PC-9 (cell line): ENCODE results near the gene PYGB. TPM values are rescaled to one million over a fixed set of nuclear protein-coding genes. Genes with fewer than 3 reads are reported as not detected.

Source experiments
- BruUV-seq: library from RNA; stranded (reverse); fragments of 400-500 nt; replicated peaks from 2 replicates; lab custom pipeline; 2021; lab: Mats Ljungman, UMichigan
- CTCF ChIA-PET: fragments of 300-600 bp; sonication (Branson Sonifier 250); formaldehyde crosslinking; loops from one replicate; lab custom pipeline; 2022; ENCODE audit warnings: antibody characterized with exemption; lab: Charles Lee
- POLR2A ChIA-PET: fragments of 300-600 bp; sonication (Branson Sonifier 250); formaldehyde crosslinking; loops from one replicate; lab custom pipeline; 2022; ENCODE audit warnings: antibody characterized with exemption; ENCODE audit not compliant: unreplicated experiment; lab: Charles Lee
- DNase-seq, 2 experiments: peaks; one replicate each; pipeline versions ENCODE4 v3.0.0 to v3.0.0-alpha.2; 2015 to 2022; ENCODE audit warnings: mixed read lengths in 1 of 2
- H2AFZ ChIP-seq: fragments of 200-600 bp; sonication (generic); 2 replicates; pipeline ENCODE4 v1.8.1; 2017; ENCODE audit warnings: antibody characterized with exemption
- H3F3A ChIP-seq: fragments of 200-600 bp; sonication (generic); 2 replicates; pipeline ENCODE4 v1.8.1; 2017; ENCODE audit warnings: antibody characterized with exemption, mild to moderate bottlenecking, low read depth; ENCODE audit not compliant: insufficient read depth
- H3K27ac ChIP-seq: fragments of 200-600 bp; sonication (generic); 2 replicates; pipeline ENCODE4 v1.6.1; 2016; ENCODE audit warnings: mixed run types
- H3K27me3 ChIP-seq: fragments of 200-600 bp; sonication (generic); 2 replicates; pipeline ENCODE4 v1.6.1; 2016; ENCODE audit warnings: low read depth, mixed run types; ENCODE audit not compliant: insufficient read depth
- H3K36me3 ChIP-seq: fragments of 200-600 bp; sonication (generic); 2 replicates; pipeline ENCODE4 v1.6.1; 2016; ENCODE audit warnings: low read depth, mixed run types
- H3K4me1 ChIP-seq: fragments of 200-600 bp; sonication (generic); replicated peaks from 2 replicates; pipeline ENCODE4 v1.6.1; 2016; ENCODE audit warnings: mixed run types; ENCODE audit not compliant: insufficient read depth
- H3K4me2 ChIP-seq: fragments of 200-600 bp; sonication (generic); 2 replicates; pipeline ENCODE4 v1.6.1; 2017; ENCODE audit warnings: mixed run types
- H3K4me3 ChIP-seq: fragments of 200-600 bp; sonication (generic); 2 replicates; pipeline ENCODE4 v1.6.1; 2016; ENCODE audit warnings: mixed run types
- H3K79me2 ChIP-seq: fragments of 200-600 bp; sonication (generic); 2 replicates; pipeline ENCODE4 v1.6.1; 2017; ENCODE audit warnings: low read depth, mixed run types
- H3K9me2 ChIP-seq: fragments of 200-600 bp; sonication (generic); 2 replicates; pipeline ENCODE4 v1.8.1; 2017; ENCODE audit warnings: mild to moderate bottlenecking; ENCODE audit not compliant: insufficient read depth
- H3K9me3 ChIP-seq: fragments of 200-600 bp; sonication (generic); 2 replicates; pipeline ENCODE4 v1.8.1; 2016; ENCODE audit warnings: low read depth; ENCODE audit not compliant: insufficient read depth
- H4K20me1 ChIP-seq: fragments of 200-600 bp; sonication (generic); 2 replicates; pipeline ENCODE4 v1.8.1; 2017; ENCODE audit not compliant: insufficient read depth
- CTCF ChIP-seq: fragments of 200-600 bp; sonication (generic); conservative IDR thresholded peaks from 2 replicates; pipeline ENCODE4 v1.6.1; 2017; ENCODE audit warnings: mixed run types, antibody characterized with exemption, mild to moderate bottlenecking, moderate library complexity
- EZH2 ChIP-seq: fragments of 200-600 bp; sonication (generic); IDR thresholded peaks from 2 replicates; pipeline ENCODE4 v1.8.0; 2017; ENCODE audit warnings: antibody characterized with exemption, low read depth
- intact Hi-C: fragments of 100-400 bp; cut with micrococcal nuclease; formaldehyde crosslinking; loops from one replicate; pipeline ENCODE4 v1.10.0; 2022; ENCODE audit not compliant: unreplicated experiment
- total RNA-seq: library from RNA; stranded (reverse); gene quantifications from 2 replicates; pipeline ENCODE4 v1.2.3, GENCODE V29; 2021

The PYGB gene
- total RNA-seq, 1 experiment from 2014 or later = 133 TPM

DNA sequence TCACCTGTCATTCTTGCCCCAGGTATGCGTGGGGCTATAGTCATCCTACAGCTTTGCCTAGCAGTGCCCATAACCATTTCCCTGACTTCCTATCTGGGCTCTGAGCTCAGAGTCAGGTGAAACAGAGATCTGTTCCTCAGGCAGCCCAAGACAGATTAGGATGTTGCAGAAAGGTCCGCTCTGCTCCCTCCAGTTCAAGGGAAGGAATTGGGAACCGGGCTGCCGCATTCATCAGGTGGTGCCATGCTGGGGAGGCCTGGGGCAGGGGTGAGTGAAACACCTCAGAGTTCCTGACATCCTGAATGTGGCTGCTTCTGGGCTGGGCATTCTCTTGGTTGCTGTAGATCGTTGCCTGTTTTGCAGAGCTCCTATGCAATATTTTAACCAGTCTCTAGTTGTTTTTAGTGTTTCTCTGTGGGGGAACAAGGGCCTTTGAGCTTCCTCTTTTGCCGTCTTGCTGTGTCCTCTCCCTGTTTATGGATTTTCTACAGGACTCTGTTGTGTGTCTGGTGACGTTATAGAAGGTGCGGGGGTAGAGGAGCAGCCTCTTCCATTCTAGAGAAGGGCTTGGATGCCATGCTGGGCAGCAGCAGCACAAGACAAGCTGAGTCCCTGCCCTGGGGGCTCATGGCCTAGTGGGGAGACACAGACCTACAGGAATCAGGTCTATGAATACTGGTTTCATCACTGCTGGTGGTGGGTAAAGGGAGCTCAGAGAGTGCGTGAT is 43.2 kb upstream of the PYGB start:
- TF ChIP-seq CTCF = no peak
- TF ChIP-seq EZH2 = no peak
- ChIA-PET POLR2A (interaction anchor here (0.5 kb wide), 1 partner anchor 177 kb away, joined by 20 read pairs; no protein-coding TSS in a partner anchor), CTCF (no interaction called here)
- H3K79me2 ChIP-seq = peaks cover 61% of the 10 kb centered on the region
- no peaks in the 10 kb centered on the region; the same call in 1 of the 2 replicates for H3F3A ChIP-seq
- no peaks in the 10 kb centered on the region for H3K27me3 ChIP-seq
- BruUV-seq = no TSS peak
- H3K4me3 ChIP-seq = no peak overlapping the region
- no peaks in the 10 kb centered on the region for H3K9me3 ChIP-seq
- no peaks in the 10 kb centered on the region for H3K9me2 ChIP-seq
- H3K27ac ChIP-seq = no peak overlapping the region
- no peak for DNase-seq
- intact Hi-C loops = no loop called here
- peaks cover 2% of the 10 kb centered on the region; the same call in 1 of the 2 replicates for H4K20me1 ChIP-seq
- no peak overlapping the region for H2AFZ ChIP-seq
- peaks cover 24% of the 10 kb centered on the region; the same call in 1 of the 2 replicates for H3K36me3 ChIP-seq
- H3K4me1 ChIP-seq = no peaks in the 10 kb centered on the region
- H3K4me2 ChIP-seq = no peak overlapping the region

GRCh38 chr20:25205277-25206062 is 42.4 kb upstream of the PYGB start:
- Histone ChIP-seq H3K4me3 (no peak overlapping the region), H3K27me3 (no peaks in the 10 kb centered on the region), H2AFZ (no peak overlapping the region), H3K27ac (no peak overlapping the region), H3F3A (no peaks in the 10 kb centered on the region), H3K79me2 (peaks cover 53% of the 10 kb centered on the region), H3K9me2 (no peaks in the 10 kb centered on the region), H3K36me3 (peaks cover 21% of the 10 kb centered on the region; the same call in 1 of the 2 replicates), H3K9me3 (no peaks in the 10 kb centered on the region), H3K4me1 (no peaks in the 10 kb centered on the region), H4K20me1 (no peaks in the 10 kb centered on the region; the same call in 1 of the 2 replicates), H3K4me2 (no peak overlapping the region)
- BruUV-seq = no TSS peak
- no peak for DNase-seq
- ChIA-PET POLR2A (no interaction called here), CTCF (no interaction called here)
- TF ChIP-seq CTCF (no peak), EZH2 (no peak)
- intact Hi-C loops = no loop called here

- peaks cover 20% of the 10 kb centered on the region; the same call in 1 of the 2 replicates for H3K36me3 ChIP-seq
- intact Hi-C loops = no loop called here
- ChIA-PET POLR2A (no interaction called here), CTCF (no interaction called here)
- H3K9me3 ChIP-seq = no peaks in the 10 kb centered on the region
- peaks cover 48% of the 10 kb centered on the region for H3K79me2 ChIP-seq
- no peak overlapping the region for H3K4me2 ChIP-seq
- no peaks in the 10 kb centered on the region for H3F3A ChIP-seq
- H3K4me3 ChIP-seq = no peak overlapping the region
- H3K9me2 ChIP-seq = no peaks in the 10 kb centered on the region
- H2AFZ ChIP-seq = no peak overlapping the region
- H3K4me1 ChIP-seq = no peaks in the 10 kb centered on the region
- no peak for DNase-seq
- H4K20me1 ChIP-seq = no peaks in the 10 kb centered on the region; the same call in 1 of the 2 replicates
- BruUV-seq = no TSS peak
- TF ChIP-seq CTCF = no peak
- TF ChIP-seq EZH2 = no peak
- H3K27me3 ChIP-seq = no peaks in the 10 kb centered on the region
- no peak overlapping the region for H3K27ac ChIP-seq
These were observed 41.9 kb upstream of the PYGB start for GRCh38 chr20:25206063-25206403.
